ENCODE results near the gene RPL5.

RPL5 gene

GRCh38 chr1:92877081-92877711, 45.4 kb downstream of the RPL5 start:
- TF ChIP-seq, protein P1, sequence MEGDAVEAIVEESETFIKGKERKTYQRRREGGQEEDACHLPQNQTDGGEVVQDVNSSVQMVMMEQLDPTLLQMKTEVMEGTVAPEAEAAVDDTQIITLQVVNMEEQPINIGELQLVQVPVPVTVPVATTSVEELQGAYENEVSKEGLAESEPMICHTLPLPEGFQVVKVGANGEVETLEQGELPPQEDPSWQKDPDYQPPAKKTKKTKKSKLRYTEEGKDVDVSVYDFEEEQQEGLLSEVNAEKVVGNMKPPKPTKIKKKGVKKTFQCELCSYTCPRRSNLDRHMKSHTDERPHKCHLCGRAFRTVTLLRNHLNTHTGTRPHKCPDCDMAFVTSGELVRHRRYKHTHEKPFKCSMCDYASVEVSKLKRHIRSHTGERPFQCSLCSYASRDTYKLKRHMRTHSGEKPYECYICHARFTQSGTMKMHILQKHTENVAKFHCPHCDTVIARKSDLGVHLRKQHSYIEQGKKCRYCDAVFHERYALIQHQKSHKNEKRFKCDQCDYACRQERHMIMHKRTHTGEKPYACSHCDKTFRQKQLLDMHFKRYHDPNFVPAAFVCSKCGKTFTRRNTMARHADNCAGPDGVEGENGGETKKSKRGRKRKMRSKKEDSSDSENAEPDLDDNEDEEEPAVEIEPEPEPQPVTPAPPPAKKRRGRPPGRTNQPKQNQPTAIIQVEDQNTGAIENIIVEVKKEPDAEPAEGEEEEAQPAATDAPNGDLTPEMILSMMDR (IDR thresholded peaks at IDR 0.05; ENCODE audit: insufficient read depth, low read length, missing control alignments): no peak

DNA sequence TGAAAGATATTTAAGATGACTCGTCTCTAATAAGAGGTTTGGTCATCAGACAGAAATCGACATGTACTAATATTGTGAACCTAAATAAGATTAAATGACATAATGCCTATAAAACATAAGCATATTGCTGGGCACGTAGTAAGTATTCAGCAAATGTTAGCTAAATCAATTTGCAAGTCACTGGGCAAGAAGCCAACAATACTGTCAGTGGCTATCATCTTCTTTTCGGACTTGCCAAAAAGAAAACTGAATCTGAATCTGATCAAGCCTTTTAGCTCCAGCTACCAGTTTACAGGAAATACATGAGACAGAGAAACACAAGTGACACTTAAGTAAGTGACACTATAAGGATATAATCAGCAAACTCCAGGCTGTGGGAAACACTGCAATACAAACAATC, 46.0 kb downstream of the RPL5 start:
- no peak for DNase-seq (ENCODE audit: low read depth, low spot score)
- POLR2A ChIA-PET: no interaction called here
- CTCF ChIA-PET: interaction anchor here (1.3 to 6.7 kb wide), 7 partner anchors 15 to 116 kb away, joined by 3 to 51 read pairs (median 4); no protein-coding TSS in a partner anchor

More at GRCh38 chr1:92877081-92877711, 45.4 kb downstream of the RPL5 start:
- no peak overlapping the region for H3K4me3 ChIP-seq (ENCODE audit: low read depth, low read length)
- DNase-seq (ENCODE audit: low read depth, low spot score): no peak
- ChIA-PET POLR2A (no interaction called here), CTCF (interaction anchor here (1.3 to 6.7 kb wide), 10 partner anchors 12 to 117 kb away, joined by 3 to 51 read pairs (median 4); no protein-coding TSS in a partner anchor)

GRCh38 chr1:92879316-92879968, 47.6 kb downstream of the RPL5 start:
- ChIA-PET POLR2A (no interaction called here), CTCF (interaction anchor here (0.8 to 2.4 kb wide), 4 partner anchors 20 to 115 kb away, joined by 3 to 13 read pairs (median 3); no protein-coding TSS in a partner anchor)
- no peak overlapping the region for H3K4me3 ChIP-seq (ENCODE audit: low read depth, low read length)
- TF ChIP-seq, protein P1 (IDR thresholded peaks at IDR 0.05; ENCODE audit: insufficient read depth, low read length, missing control alignments): no peak
- no peak for DNase-seq (ENCODE audit: low read depth, low spot score)

More for the DNA sequence above, 46.0 kb downstream of the RPL5 start:
- TF ChIP-seq, protein P1 (IDR thresholded peaks at IDR 0.05; ENCODE audit: insufficient read depth, low read length, missing control alignments): no peak
- no peak overlapping the region for H3K4me3 ChIP-seq (ENCODE audit: low read depth, low read length)

DNA sequence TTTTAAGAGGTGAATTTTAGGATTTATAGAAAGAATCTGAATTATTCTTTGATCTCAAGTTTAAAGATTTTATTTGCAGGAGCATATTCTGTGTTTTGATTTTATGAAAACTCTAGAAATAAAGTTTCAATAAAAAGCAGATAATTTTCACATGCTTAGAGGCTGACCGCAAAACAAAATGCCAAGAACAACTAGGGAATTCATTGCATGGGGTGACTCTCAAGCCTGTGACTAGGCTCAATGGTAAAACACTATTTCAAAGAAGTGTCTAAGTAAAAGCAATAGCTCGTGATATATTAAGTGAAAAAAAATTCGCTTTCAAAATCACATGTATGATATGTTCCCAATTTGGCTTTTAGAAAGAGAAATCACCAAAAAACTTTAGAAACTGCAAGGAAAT, 49.6 kb downstream of the RPL5 start:
- TF ChIP-seq, protein P1 (IDR thresholded peaks at IDR 0.05; ENCODE audit: insufficient read depth, low read length, missing control alignments): no peak
- CTCF ChIA-PET: interaction anchor here (0.6 to 5.0 kb wide), 4 partner anchors 22 to 113 kb away, joined by 3 to 23 read pairs (median 4); no protein-coding TSS in a partner anchor
- DNase-seq (ENCODE audit: low read depth, low spot score): no peak
- H3K4me3 ChIP-seq (ENCODE audit: low read depth, low read length): no peak overlapping the region
- POLR2A ChIA-PET: no interaction called here

- TF ChIP-seq, protein P1 (IDR thresholded peaks at IDR 0.05; ENCODE audit: insufficient read depth, low read length, missing control alignments): no peak
- ChIA-PET POLR2A (interaction anchor here (1.3 kb wide), 1 partner anchor 51 kb away, joined by 3 read pairs; the partner anchor contains the start of gene RPL5), CTCF (interaction anchor here (1.0 to 5.0 kb wide), 3 partner anchors 23 to 111 kb away, joined by 3 to 23 read pairs (median 11); no protein-coding TSS in a partner anchor)
- H3K4me3 ChIP-seq (ENCODE audit: low read depth, low read length): no peak overlapping the region
- no peak for DNase-seq (ENCODE audit: low read depth, low spot score)
Measured at GRCh38 chr1:92882819-92883218, 51.0 kb downstream of the RPL5 start.

- no peak overlapping the region for H3K4me3 ChIP-seq (ENCODE audit: low read depth, low read length)
- TF ChIP-seq, protein P1 (IDR thresholded peaks at IDR 0.05; ENCODE audit: insufficient read depth, low read length, missing control alignments): no peak
- no peak for DNase-seq (ENCODE audit: low read depth, low spot score)
- ChIA-PET CTCF (interaction anchor here (0.7 to 5.0 kb wide), 5 partner anchors 13 to 111 kb away, joined by 3 to 23 read pairs (median 3); no protein-coding TSS in a partner anchor), POLR2A (interaction anchor here (1.3 kb wide), 1 partner anchor 52 kb away, joined by 3 read pairs; the partner anchor contains the start of gene RPL5)
Measured at GRCh38 chr1:92883297-92883696, 51.5 kb downstream of the RPL5 start.
